ENCODE results near the gene HOXB3. TPM values are rescaled to one million over a fixed set of nuclear protein-coding genes. Genes with fewer than 3 reads are reported as not detected.

Gene HOXB3
- total RNA-seq, 2 experiments from 2014 or later = 0.47 to 1.2 TPM

DNA sequence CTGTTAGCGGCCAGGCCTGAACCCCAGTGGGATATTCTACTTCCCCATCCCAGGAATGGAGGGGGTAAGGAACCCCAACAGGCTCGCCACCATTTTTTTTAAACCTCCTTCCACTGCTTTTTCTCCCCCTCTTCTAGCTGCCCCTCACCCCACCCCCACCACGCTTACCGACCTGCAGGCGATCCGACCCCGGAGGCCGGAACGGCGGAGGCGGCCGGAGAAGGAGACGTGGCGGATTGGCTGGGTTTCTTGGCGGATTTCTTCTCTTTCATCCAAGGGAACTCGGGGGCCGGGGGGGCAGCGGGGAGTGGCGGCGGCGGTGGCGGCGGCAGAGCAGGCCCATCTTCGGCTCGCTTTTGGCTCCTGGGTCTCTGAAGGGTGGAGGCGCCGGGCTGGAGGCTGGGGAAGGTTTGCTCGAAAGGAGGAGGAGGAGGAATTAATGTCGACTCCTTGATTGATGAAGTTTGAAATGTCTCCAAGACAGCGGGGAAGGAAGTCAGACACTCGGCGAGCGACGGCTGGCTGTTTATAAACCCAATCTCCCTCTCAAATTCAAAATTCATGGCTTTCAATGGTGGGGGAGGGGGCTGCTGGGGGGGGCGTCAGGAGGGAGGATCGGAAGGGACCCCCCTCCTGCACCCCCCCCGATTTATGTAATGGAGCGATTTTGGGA lies 45.6 kb downstream of the HOXB3 start:
- peak; percentile 44 for DNase-seq
- Mint-ChIP-seq H3K4me3 (peak overlapping the region; percentile 75), H3K27ac (peak overlapping the region; percentile 78), H3K36me3 (ENCODE audit: low read depth) (no peaks in the 10 kb centered on the region), H3K27me3 (peaks cover 46% of the 10 kb centered on the region), H3K4me1 (peaks cover 33% of the 10 kb centered on the region), H3K9me3 (ENCODE audit: low read depth) (no peaks in the 10 kb centered on the region)
- intact Hi-C loops (cut with DNase I, micrococcal nuclease) = loop anchor here in 1 of 2 experiments (5.0 kb wide), 2 partner anchors 33 to 53 kb away; partner anchors contain the start of gene HOXB4
- ATAC-seq = no peak
- POLR2A ChIA-PET = no interaction called here
- CTCF ChIA-PET = interaction anchor here (0.8 to 1.0 kb wide), 3 partner anchors 29 to 74 kb away, joined by 3 to 4 read pairs (median 3); no protein-coding TSS in a partner anchor

DNA sequence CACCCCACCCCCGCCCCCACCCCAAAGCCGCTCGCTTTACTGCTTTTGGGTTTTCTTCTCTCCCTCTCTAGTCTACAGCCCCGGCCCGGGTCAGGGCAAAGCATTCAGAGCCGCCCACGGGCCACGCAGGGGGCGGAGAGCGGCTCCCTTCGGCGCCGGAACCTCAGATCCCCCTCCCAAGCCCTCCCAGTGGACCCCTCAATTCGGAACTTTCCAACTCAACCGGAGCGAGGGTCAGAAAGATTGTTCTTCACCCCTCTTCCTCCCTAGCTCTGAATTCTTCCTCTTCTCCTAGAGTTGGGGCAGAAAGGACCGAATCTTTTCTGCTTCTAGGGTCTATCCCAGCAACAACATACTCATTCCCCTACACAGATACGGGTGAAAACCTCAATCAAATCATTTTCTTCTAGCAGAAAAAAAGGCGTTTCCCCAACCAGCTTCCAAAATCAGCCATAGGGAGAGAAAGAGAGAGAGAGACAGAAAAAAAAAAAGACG lies 46.1 kb downstream of the HOXB3 start:
- ChIA-PET POLR2A (no interaction called here), CTCF (interaction anchor here (0.8 to 1.0 kb wide), 3 partner anchors 28 to 75 kb away, joined by 3 to 4 read pairs (median 3); no protein-coding TSS in a partner anchor)
- Mint-ChIP-seq H3K36me3 (ENCODE audit: low read depth) (no peaks in the 10 kb centered on the region), H3K27ac (peak overlapping the region; percentile 78), H3K4me1 (peaks cover 33% of the 10 kb centered on the region), H3K9me3 (ENCODE audit: low read depth) (no peaks in the 10 kb centered on the region), H3K27me3 (peaks cover 49% of the 10 kb centered on the region), H3K4me3 (peak overlapping the region; percentile 75)
- ATAC-seq = peak; percentile 45
- DNase-seq = peak; percentile 55
- intact Hi-C loops (cut with DNase I, micrococcal nuclease) = loop anchor here (2.0 to 5.0 kb wide), 3 partner anchors 33 to 53 kb away; partner anchors contain the start of gene HOXB4 (in 2 of the 2)

DNA sequence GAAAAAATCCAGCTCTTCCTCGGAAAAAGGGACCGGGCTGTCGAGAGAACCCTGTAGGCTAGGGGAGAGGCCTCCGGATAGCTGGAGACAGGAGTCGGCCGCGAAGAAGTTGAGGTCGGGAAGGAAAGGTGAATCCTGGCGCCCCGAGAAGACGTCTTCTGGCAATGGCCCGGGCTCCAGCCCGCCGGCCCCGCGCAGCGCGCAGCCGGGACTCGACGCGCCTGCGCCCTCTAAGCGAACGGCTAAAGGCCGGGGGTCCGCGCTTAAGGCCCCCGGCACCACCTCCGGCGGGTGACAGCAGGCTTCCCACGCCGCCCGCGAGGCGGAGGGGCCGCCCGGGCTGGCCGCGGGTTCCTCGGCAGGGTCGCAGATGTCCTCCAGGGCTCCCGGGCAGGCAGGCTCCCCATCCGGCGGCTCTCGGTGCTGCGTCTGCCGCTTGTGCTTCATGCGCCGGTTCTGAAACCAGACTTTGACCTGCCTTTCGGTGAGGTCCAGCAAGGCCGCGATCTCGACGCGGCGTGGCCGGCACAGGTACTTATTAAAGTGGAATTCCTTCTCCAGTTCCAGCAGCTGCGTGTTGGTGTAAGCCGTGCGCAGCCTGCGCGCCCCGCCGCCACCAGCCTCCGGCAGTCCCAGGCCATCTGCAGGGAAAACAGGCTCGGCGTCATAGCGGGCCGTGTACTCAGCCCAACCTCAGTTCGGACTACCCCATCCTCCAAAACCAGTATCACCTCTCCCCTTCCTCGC lies 46.8 kb downstream of the HOXB3 start:
- intact Hi-C loops (cut with DNase I, micrococcal nuclease) = loop anchor here (2.0 to 5.0 kb wide), 3 partner anchors 34 to 54 kb away; partner anchors contain the start of gene HOXB4 (in 2 of the 2)
- peak overlapping the region; percentile 69 for H3K27ac Mint-ChIP-seq
- no peaks in the 10 kb centered on the region for H3K9me3 Mint-ChIP-seq (ENCODE audit: low read depth)
- no peaks in the 10 kb centered on the region for H3K36me3 Mint-ChIP-seq (ENCODE audit: low read depth)
- peaks cover 49% of the 10 kb centered on the region for H3K27me3 Mint-ChIP-seq
- CTCF ChIA-PET = interaction anchor here (1.0 kb wide), 1 partner anchor 28 kb away, joined by 4 read pairs; no protein-coding TSS in a partner anchor
- peak; percentile 77 for DNase-seq
- POLR2A ChIA-PET = no interaction called here
- H3K4me3 Mint-ChIP-seq = peak overlapping the region; percentile 75
- H3K4me1 Mint-ChIP-seq = peaks cover 33% of the 10 kb centered on the region
- ATAC-seq = peak; percentile 75

DNA sequence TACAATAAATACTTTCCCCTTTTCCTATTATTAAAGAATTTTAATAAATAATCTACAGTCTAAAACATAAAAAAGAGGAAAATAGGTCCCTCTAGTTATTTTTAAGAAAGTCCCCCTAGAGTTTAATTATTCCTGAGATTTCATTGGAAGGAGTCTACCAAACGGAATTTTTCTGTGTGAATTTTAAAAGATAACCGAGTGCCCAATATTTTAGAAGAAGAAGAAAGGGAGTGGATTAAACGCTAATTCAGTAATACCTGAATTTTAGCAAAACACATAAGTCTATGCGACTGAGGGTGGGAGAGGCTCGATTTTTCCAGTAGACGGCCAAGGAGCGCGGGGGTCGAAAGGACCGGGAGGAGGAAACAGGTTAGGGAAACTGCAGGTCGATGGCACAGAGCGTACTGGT lies 47.3 kb downstream of the HOXB3 start:
- Mint-ChIP-seq H3K4me3 (peak overlapping the region; percentile 75), H3K36me3 (ENCODE audit: low read depth) (no peaks in the 10 kb centered on the region), H3K27ac (peak overlapping the region; percentile 79), H3K9me3 (ENCODE audit: low read depth) (no peaks in the 10 kb centered on the region), H3K4me1 (peaks cover 27% of the 10 kb centered on the region), H3K27me3 (peaks cover 49% of the 10 kb centered on the region)
- intact Hi-C loops (cut with DNase I, micrococcal nuclease) = loop anchor here (2.0 to 5.0 kb wide), 3 partner anchors 35 to 55 kb away; partner anchors contain the start of gene HOXB4 (in 2 of the 2)
- ChIA-PET CTCF (no interaction called here), POLR2A (no interaction called here)
- DNase-seq (no peak), ATAC-seq (no peak)

DNA sequence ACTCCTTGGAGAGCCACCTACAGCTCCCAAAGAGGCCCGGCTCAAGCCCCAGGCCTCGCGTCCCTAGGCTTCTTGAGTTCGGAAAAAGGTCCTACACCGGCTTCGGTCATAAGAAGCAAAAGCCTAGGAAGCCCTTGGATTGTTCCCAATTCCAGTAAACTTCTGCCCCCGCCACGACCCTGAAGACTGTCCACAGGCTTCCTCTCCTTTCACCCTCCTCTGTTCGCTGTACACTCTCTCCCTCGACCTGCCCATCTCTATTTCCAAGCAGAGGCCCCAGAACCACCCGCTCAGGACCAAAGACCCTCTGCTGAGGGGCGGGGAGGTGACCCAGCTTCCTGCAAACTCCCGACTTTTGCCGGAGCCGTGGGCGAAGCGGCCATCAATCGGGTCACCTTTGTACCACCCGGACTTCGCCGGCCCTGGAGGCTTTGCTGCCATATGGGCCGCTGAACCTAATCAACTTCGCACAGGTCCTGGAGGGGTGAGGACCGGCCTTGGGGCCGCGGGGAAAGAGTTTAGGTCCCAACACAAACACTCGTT lies 47.9 kb downstream of the HOXB3 start:
- H3K4me1 Mint-ChIP-seq = peaks cover 27% of the 10 kb centered on the region
- H3K27me3 Mint-ChIP-seq = peaks cover 53% of the 10 kb centered on the region
- ChIA-PET POLR2A (no interaction called here), CTCF (interaction anchor here (0.7 to 1.0 kb wide), 4 partner anchors 10 to 359 kb away, joined by 3 to 4 read pairs (median 3); no protein-coding TSS in a partner anchor)
- H3K36me3 Mint-ChIP-seq (ENCODE audit: low read depth) = no peaks in the 10 kb centered on the region
- no peaks in the 10 kb centered on the region for H3K9me3 Mint-ChIP-seq (ENCODE audit: low read depth)
- intact Hi-C loops (cut with DNase I, micrococcal nuclease) = loop anchor here (2.0 to 5.0 kb wide), 3 partner anchors 35 to 55 kb away; partner anchors contain the start of gene HOXB4 (in 2 of the 2)
- H3K4me3 Mint-ChIP-seq = peak overlapping the region; percentile 75
- DNase-seq (peak; percentile 21), ATAC-seq (no peak)
- H3K27ac Mint-ChIP-seq = peak overlapping the region; percentile 81

DNA sequence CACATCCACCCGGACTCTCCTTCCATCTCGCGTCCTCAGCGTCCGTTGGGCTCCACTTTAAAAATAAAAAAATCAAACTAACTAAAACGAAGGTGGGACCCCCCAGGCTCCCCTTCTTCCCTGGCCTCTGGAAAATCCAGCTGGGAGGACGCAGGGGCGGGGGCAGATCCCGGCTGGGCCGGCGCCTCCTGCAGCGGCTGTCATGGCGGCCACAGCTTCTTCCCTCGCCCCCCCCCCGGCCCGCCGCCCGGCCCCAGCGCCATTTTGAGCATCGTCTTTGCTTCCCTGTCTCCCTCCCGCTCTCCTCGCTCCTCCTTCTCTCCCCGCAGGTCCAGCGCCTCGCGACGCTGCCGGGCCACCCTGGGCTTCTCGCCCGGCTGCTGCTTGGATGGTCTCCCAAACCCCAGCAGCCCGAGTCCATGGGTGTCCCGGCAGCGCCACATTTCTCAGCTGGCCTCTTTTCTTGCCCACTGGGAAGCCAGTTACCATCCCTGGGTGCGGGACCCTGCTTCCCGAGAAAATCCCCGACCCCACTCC lies 48.4 kb downstream of the HOXB3 start:
- H3K9me3 Mint-ChIP-seq (ENCODE audit: low read depth) = no peaks in the 10 kb centered on the region
- peak overlapping the region; percentile 81 for H3K27ac Mint-ChIP-seq
- DNase-seq (peak; percentile 47), ATAC-seq (peak; percentile 14)
- H3K36me3 Mint-ChIP-seq (ENCODE audit: low read depth) = no peaks in the 10 kb centered on the region
- peaks cover 53% of the 10 kb centered on the region for H3K27me3 Mint-ChIP-seq
- peaks cover 27% of the 10 kb centered on the region for H3K4me1 Mint-ChIP-seq
- intact Hi-C loops (cut with DNase I, micrococcal nuclease) = loop anchor here (2.0 to 5.0 kb wide), 3 partner anchors 36 to 56 kb away; partner anchors contain the start of gene HOXB4 (in 2 of the 2)
- H3K4me3 Mint-ChIP-seq = peak overlapping the region; percentile 75
- ChIA-PET POLR2A (no interaction called here), CTCF (interaction anchor here (0.7 to 1.0 kb wide), 5 partner anchors 9 to 359 kb away, joined by 3 to 4 read pairs (median 3); no protein-coding TSS in a partner anchor)

DNA sequence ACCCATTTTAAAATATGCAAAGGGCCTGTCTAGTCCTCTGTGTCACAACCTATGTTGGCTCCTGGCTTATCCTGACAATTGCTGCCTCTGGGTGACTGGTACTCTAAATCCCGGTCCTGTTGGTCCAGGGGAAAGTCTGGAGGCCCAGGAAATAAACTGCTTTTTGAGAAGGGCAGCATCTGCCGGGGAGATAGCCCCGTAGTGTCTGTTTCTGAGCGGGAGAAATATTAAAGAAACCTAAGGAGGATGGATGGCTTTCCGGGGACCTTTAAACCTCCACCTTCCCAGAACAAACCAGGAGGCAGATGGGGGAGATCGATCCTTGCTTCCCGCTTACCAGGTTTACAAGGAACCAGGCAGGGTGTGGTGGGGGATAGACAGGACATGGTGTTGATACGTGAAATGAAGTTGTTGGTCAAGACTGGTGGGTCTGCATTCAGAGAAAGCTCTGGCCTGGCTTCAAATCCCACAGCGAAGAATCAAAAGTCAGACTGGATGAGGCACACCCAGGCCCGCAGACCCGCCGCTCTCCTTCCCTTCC lies 48.9 kb downstream of the HOXB3 start:
- Mint-ChIP-seq H3K27ac (peak overlapping the region; percentile 81), H3K9me3 (ENCODE audit: low read depth) (no peaks in the 10 kb centered on the region), H3K4me3 (peak overlapping the region; percentile 75), H3K4me1 (peaks cover 27% of the 10 kb centered on the region), H3K27me3 (peaks cover 53% of the 10 kb centered on the region), H3K36me3 (ENCODE audit: low read depth) (no peaks in the 10 kb centered on the region)
- POLR2A ChIA-PET = no interaction called here
- intact Hi-C loops (cut with DNase I, micrococcal nuclease) = loop anchor here in 1 of 2 experiments (5.0 kb wide), 2 partner anchors 36 to 56 kb away; partner anchors contain the start of gene HOXB4
- CTCF ChIA-PET = interaction anchor here (0.7 to 1.3 kb wide), 4 partner anchors 19 to 443 kb away, joined by 3 to 4 read pairs (median 3); no protein-coding TSS in a partner anchor
- ATAC-seq (no peak), DNase-seq (no peak)

DNA sequence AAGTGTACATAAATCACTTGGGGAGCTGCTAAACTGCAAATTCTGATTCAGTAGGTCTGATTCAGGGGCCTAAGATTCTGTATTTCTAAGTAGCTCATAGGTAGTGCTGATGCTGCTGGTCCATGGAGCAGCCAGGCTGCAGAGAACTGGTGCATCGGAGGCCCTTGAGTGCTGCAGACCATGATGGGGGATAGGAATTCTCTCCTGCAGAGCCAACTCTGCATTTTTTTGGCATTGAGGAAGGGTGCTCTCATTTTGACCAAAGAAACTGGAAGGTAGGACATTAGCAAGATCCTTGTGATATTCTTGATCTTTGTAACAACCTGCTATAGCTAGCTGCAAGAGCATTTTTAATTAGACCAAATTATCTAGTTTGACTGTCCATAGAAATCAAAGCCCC lies 49.8 kb downstream of the HOXB3 start:
- ATAC-seq (no peak), DNase-seq (no peak)
- H3K27me3 Mint-ChIP-seq = peaks cover 47% of the 10 kb centered on the region
- intact Hi-C loops (cut with DNase I, micrococcal nuclease) = loop anchor here in 1 of 2 experiments (5.0 kb wide), 2 partner anchors 37 to 57 kb away; partner anchors contain the start of gene HOXB4
- no peak overlapping the region for H3K27ac Mint-ChIP-seq
- no peaks in the 10 kb centered on the region for H3K9me3 Mint-ChIP-seq (ENCODE audit: low read depth)
- ChIA-PET CTCF (interaction anchor here (0.6 to 1.3 kb wide), 6 partner anchors 15 to 442 kb away, joined by 3 to 4 read pairs (median 3); no protein-coding TSS in a partner anchor), POLR2A (interaction anchor here (0.5 kb wide), 1 partner anchor 21 kb away, joined by 9 read pairs; no protein-coding TSS in a partner anchor)
- H3K4me1 Mint-ChIP-seq = peaks cover 25% of the 10 kb centered on the region
- no peak overlapping the region for H3K4me3 Mint-ChIP-seq
- no peaks in the 10 kb centered on the region for H3K36me3 Mint-ChIP-seq (ENCODE audit: low read depth)

DNA sequence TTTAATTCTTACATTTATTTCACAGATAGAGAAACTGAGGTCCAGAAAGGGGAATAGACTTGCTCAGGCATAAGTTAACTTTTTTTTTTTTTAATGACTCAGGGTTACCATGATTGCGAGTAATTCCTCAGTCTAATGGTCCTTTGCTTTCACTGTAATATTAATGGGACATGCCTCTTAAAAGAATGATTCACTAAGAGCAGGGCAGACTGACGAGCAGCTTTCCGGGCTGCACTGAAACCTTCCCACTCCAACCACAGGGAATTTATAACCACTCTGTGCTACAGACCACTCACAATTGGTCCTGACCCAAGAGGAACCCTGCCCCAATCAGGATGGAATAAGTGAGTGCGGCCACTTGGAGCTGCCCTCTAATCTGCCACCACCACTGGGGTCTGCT lies 50.9 kb downstream of the HOXB3 start:
- H3K4me1 Mint-ChIP-seq = peaks cover 21% of the 10 kb centered on the region
- H3K9me3 Mint-ChIP-seq (ENCODE audit: low read depth) = no peaks in the 10 kb centered on the region
- ChIA-PET POLR2A (no interaction called here), CTCF (interaction anchor here (1.1 kb wide), 1 partner anchor 21 kb away, joined by 3 read pairs; no protein-coding TSS in a partner anchor)
- peaks cover 39% of the 10 kb centered on the region for H3K27me3 Mint-ChIP-seq
- no peaks in the 10 kb centered on the region for H3K36me3 Mint-ChIP-seq (ENCODE audit: low read depth)
- ATAC-seq = no peak
- DNase-seq = no peak
- no peak overlapping the region for H3K27ac Mint-ChIP-seq
- no peak overlapping the region for H3K4me3 Mint-ChIP-seq
- intact Hi-C loops (cut with DNase I, micrococcal nuclease) = no loop called here

DNA sequence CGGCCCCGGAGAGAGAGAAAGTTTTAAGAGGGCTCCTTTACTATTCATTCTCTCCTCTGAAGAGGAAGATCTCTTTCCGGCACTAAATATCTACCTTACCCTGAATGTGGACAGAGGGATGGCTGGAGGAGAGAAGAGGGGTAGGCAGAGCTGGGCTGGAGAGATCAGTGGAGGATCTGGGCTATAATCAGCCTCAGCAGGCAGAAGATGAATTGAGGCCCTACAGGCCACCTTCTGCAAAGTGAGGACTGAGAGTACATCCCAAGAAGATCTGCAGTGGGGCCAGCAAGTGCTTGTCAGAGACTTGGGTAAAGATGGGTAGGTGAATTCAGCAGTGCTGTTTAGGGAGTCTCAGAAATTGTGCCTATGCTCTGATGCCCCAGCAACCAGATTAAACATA lies 52.7 kb downstream of the HOXB3 start:
- H3K4me1 Mint-ChIP-seq = peaks cover 13% of the 10 kb centered on the region
- H3K36me3 Mint-ChIP-seq (ENCODE audit: low read depth) = no peaks in the 10 kb centered on the region
- H3K4me3 Mint-ChIP-seq = no peak overlapping the region
- no peak for DNase-seq
- peaks cover 28% of the 10 kb centered on the region for H3K27me3 Mint-ChIP-seq
- POLR2A ChIA-PET = no interaction called here
- CTCF ChIA-PET = interaction anchor here (0.5 kb wide), 1 partner anchor 526 kb away, joined by 3 read pairs; no protein-coding TSS in a partner anchor
- no peaks in the 10 kb centered on the region for H3K9me3 Mint-ChIP-seq (ENCODE audit: low read depth)
- ATAC-seq = no peak
- H3K27ac Mint-ChIP-seq = no peak overlapping the region
- intact Hi-C loops (cut with DNase I, micrococcal nuclease) = no loop called here
